H1 (cell line): ENCODE results near the gene RAB3D. TPM values are rescaled to one million over a fixed set of nuclear protein-coding genes. Genes with fewer than 3 reads are reported as not detected.

Experiments
- HDAC2 ChIP-seq, 2 experiments: fragments of 300-600 bp in 1 of 2; sonication (generic) in 1 of 2; IDR thresholded peaks; 2 replicates each; pipeline ENCODE4 v1.6.1; 2011 to 2012; ENCODE audit warnings: low read depth in 2 of 2, low read length in 2 of 2, mild to moderate bottlenecking in 2 of 2, moderate library complexity in 2 of 2, borderline replicate concordance in 1 of 2, inconsistent platforms in 1 of 2
- HDAC6 ChIP-seq: IDR thresholded peaks from one replicate; pipeline ENCODE4 v1.7.1; 2012; ENCODE audit warnings: low read depth, mild to moderate bottlenecking, inconsistent platforms, low read length, moderate library complexity
- JUN ChIP-seq: IDR thresholded peaks from 2 replicates; pipeline ENCODE4 v1.6.1; 2011; ENCODE audit warnings: low read depth, mild to moderate bottlenecking, improper control_type of control experiment, low read length
- KDM1A ChIP-seq: fragments of 200-600, 300-600 bp; sonication (generic); IDR thresholded peaks from 2 replicates; pipeline ENCODE4 v1.7.1; 2016; ENCODE audit warnings: mild to moderate bottlenecking, low read length, borderline replicate concordance
- RFX5 ChIP-seq: IDR thresholded peaks from 2 replicates; pipeline ENCODE4 v1.6.1; 2011; ENCODE audit warnings: low read depth, low read length, improper control_type of control experiment, borderline replicate concordance
- SIRT6 ChIP-seq: IDR thresholded peaks from one replicate; pipeline ENCODE4 v1.7.1; 2012; ENCODE audit warnings: low read length, inconsistent platforms
- polyA plus RNA-seq, 7 experiments: library from polyadenylated mRNA; depleted of rRNA in 3 of 7; stranded (reverse) in 5 of 7; unstranded in 2 of 7; fragments of >200 nt in 5 of 7; fragments of 200-250 nt in 2 of 7; gene quantifications; 1 replicate in 5 of 7; 2 replicates in 1 of 7; 4 replicates in 1 of 7; pipeline versions ENCODE4 v1.2.1 to v1.2.3, GENCODE V29; 2011 to 2013; ENCODE audit warnings: missing spikeins in 2 of 7, mixed read lengths in 2 of 7
- total RNA-seq: library from RNA; stranded (reverse); fragmentation: NEBNext Ultra II Directional; extraction: Animal tissue kit (Norgen Biotek cat#: 25700); gene quantifications from 2 replicates; pipeline ENCODE4 v1.2.1, GENCODE V29; 2021

The RAB3D gene
- total and polyA plus RNA-seq, 2 of the 8 experiments (the other 6 are each of a cell fraction or from before 2014, with no cell fraction given) = 17.8 to 23.8 TPM

DNA sequence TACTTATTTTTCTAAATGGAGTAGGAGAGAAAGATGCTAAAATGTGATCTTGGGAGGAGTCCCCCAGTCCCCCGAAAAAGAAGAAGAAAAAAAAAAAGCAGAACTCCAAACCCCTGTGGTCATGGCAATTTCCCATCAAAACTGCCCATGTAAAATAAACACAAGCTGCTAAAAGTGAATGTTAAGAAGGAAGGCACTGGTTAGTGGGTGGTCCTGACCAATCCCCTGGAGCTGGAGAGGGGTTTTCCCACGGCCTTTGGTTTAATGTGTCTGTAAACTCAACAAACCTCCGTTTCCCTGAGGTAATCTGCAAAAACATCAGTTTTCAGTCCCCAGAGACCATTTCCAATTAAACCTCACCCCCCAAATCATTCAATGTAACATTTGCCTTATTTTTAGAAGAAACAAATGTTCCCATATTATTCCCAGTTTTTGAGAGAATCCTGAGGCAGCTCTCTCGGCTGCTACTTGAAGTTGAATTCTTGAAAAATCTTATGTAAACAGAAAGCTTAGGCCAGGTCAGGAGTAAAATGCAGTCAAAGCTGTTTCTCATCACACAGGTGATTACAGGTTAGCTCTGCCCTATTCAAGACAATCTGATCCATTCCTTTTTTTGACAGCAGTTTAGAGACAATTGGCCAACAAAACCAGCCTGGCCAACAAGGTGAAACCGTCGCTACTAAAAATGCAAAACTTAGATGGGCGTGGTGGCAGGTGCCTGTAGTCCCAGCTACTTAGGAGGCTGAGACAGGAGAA, 17.0 kb downstream of the RAB3D start (continued):
- TF ChIP-seq HDAC6 = no peak
- no peak for TF ChIP-seq SIRT6
- TF ChIP-seq RFX5 = no peak
- TF ChIP-seq JUN = no peak
- TF ChIP-seq HDAC2 (IDR thresholded peaks at IDR 0.05; ENCODE audit: borderline replicate concordance in 1 of 2, low read depth in 2 of 2, low read length in 2 of 2) = no peak
- no peak for TF ChIP-seq KDM1A
